A549 treated with DMSO at 1 μM for 4 hours (cell line): ENCODE data around the gene COX20. TPM values are rescaled to one million over a fixed set of nuclear protein-coding genes. Genes with fewer than 3 reads are reported as not detected.

Experiments
- total RNA-seq: library from RNA; stranded (reverse); fragments of 200-300 nt; extraction: Qiagen RNA extraction; gene quantifications from 5 replicates; pipeline ENCODE4 v1.2.3, GENCODE V29; 2022; ENCODE audit warnings: low read depth

The COX20 gene
- 33.7 to 50.4 TPM (median 47.4 TPM) in 5 replicates for total RNA-seq

GRCh38 chr1:244835276-244836134 is at the start of gene COX20:
Gene COX20 (plus strand): TSS chr1:244835658. CDS start chr1:244835715, 57 bp downstream.

GRCh38 chr1:244864253-244865027 is 29.0 kb downstream of the COX20 start, which contains the start of gene HNRNPU:
Gene HNRNPU (minus strand): TSS chr1:244864543. CDS start chr1:244864307, 236 bp downstream.

Other genes starting within 250 kb of the COX20 start
- 30.0 to 37.6 TPM (median 33.7 TPM) in 5 replicates for gene DESI2, start 182.5 kb upstream of the COX20 start, total RNA-seq
- 378 to 407 TPM (median 397 TPM) in 5 replicates for gene HNRNPU, start 28.9 kb downstream of the COX20 start, total RNA-seq